ENCODE results near the gene EQTN.

GRCh38 chr9:27272103-27272502 is 24.8 kb downstream of the EQTN start:
- TF ChIP-seq CTCF (IDR thresholded peaks at IDR 0.05) (no peak), POLR2A (IDR thresholded peaks at IDR 0.05) (no peak)
